Kidney (tissue), 14 donors: ENCODE results near the gene SPRR2G. TPM values are rescaled to one million over a fixed set of nuclear protein-coding genes. Genes with fewer than 3 reads are reported as not detected.
A peak's percentile ranks its signal among the peaks of the same experiment; 100 is the strongest.
"Not testable (repeated sequence)": the region's sequence is repeated elsewhere in the genome, so short reads cannot be mapped to it uniquely, and the experiment has no call there.

Experiments
- DNase-seq, 5 donors: peaks; one replicate each; pipeline ENCODE4 v3.0.0-alpha.2; 2013 to 2020
- FAIRE-seq: peaks from 2 replicates; lab custom pipeline; 2012; peaks lifted over from hg19 to GRCh38; lab: Jason Lieb, UNC
- H3K27ac ChIP-seq, 2 donors: one replicate each; pipeline ENCODE4 v1.7.0; 2013; ENCODE audit warnings: low read depth in 2 of 2, low read length in 2 of 2, inconsistent platforms in 1 of 2
- H3K27me3 ChIP-seq: one replicate; pipeline ENCODE4 v1.7.1; 2013; ENCODE audit warnings: low read length, inconsistent platforms; ENCODE audit not compliant: control insufficient read depth, insufficient read depth
- H3K36me3 ChIP-seq, 3 donors: one replicate each; pipeline versions ENCODE4 v1.7.0 to v1.7.1; 2013; ENCODE audit warnings: low read length in 3 of 3, control low read depth in 1 of 3, inconsistent platforms in 1 of 3; ENCODE audit not compliant: insufficient read depth in 3 of 3, control insufficient read depth in 2 of 3
- H3K4me1 ChIP-seq, 3 donors: one replicate each; pipeline versions ENCODE4 v1.7.0 to v1.7.1; 2013; ENCODE audit warnings: low read length in 3 of 3, inconsistent platforms in 1 of 3, low read depth in 1 of 3; ENCODE audit not compliant: control insufficient read depth in 2 of 3, insufficient read depth in 2 of 3
- H3K4me3 ChIP-seq, 3 donors: one replicate each; pipeline versions ENCODE4 v1.7.0 to v1.8.1; 2013; ENCODE audit warnings: low read length in 3 of 3, control low read depth in 1 of 3, inconsistent platforms in 1 of 3
- H3K9ac ChIP-seq, 3 donors: one replicate each; pipeline versions ENCODE4 v1.7.0 to v1.7.1; 2013; ENCODE audit warnings: low read length in 3 of 3, control low read depth in 1 of 3, inconsistent platforms in 1 of 3
- H3K9me3 ChIP-seq, 3 donors: one replicate each; pipeline versions ENCODE4 v1.7.0 to v1.7.1; 2013; ENCODE audit warnings: low read length in 3 of 3, control low read depth in 1 of 3, inconsistent platforms in 1 of 3; ENCODE audit not compliant: control insufficient read depth in 2 of 3, insufficient read depth in 1 of 3
- CTCF ChIP-seq: IDR thresholded peaks from 3 replicates; pipeline ENCODE4 v1.5.1; 2012; ENCODE audit warnings: mild to moderate bottlenecking, moderate library complexity, borderline replicate concordance; ENCODE audit not compliant: insufficient read depth; ENCODE audit errors: extremely low read depth
- intact Hi-C: fragments of 100-400 bp; cut with DNase I; formaldehyde crosslinking; loops from one replicate; pipeline ENCODE4 v1.11.1; 2022
- polyA plus RNA-seq: library from polyadenylated mRNA; stranded (reverse); fragments of 350-450 nt; fragmentation: Illumina TruSeq; extraction: RNeasy Lipid Tissue Mini Kit (QIAGEN cat#74804); gene quantifications from one replicate; pipeline ENCODE4 v1.2.3, GENCODE V29; 2014; ENCODE audit warnings: low read depth, low replicate concordance; ENCODE audit not compliant: insufficient read depth
- total RNA-seq: library from RNA; stranded (reverse); fragmentation: NEBNext Ultra II Directional; extraction: Animal tissue kit (Norgen Biotek cat#: 25700); gene quantifications from one replicate; pipeline ENCODE4 v1.2.1, GENCODE V29; 2021
- donor health status: control.
- donor health status: control.
- donor health status: control.
- donor health status: control.
- donor health status: control.
- donor health status: DM: yes; HTN: yes; CAD: no.
- donor health status: Normal renal cell carcinoma (clear cell type).

Gene SPRR2G
- total and polyA plus RNA-seq, 2 donors from 2014 or later = not detected

- Histone ChIP-seq H3K4me1 (no peaks in the 10 kb centered on the region), H3K9ac (no peak overlapping the region), H3K27ac (no peak overlapping the region), H3K9me3 (no peaks in the 10 kb centered on the region), H3K4me3 (no peak overlapping the region), H3K36me3 (no peaks in the 10 kb centered on the region), H3K27me3 (no peaks in the 10 kb centered on the region)
- FAIRE-seq = no peak
- TF ChIP-seq CTCF = peak; percentile 9
- DNase-seq = peak in 4 of 5 donors; percentile 41 to 62 (median 49)
- intact Hi-C loops = no loop called here
Observed at GRCh38 chr1:153192697-153193096, 42.0 kb upstream of the SPRR2G start.

GRCh38 chr1:153190373-153190772 lies 39.7 kb upstream of the SPRR2G start:
- H3K4me3 ChIP-seq = no peak overlapping the region
- no peak overlapping the region for H3K27ac ChIP-seq
- no peaks in the 10 kb centered on the region for H3K9me3 ChIP-seq
- intact Hi-C loops = no loop called here
- TF ChIP-seq CTCF = no peak
- H3K36me3 ChIP-seq = no peaks in the 10 kb centered on the region
- no peaks in the 10 kb centered on the region for H3K27me3 ChIP-seq
- FAIRE-seq = no peak
- no peak overlapping the region for H3K9ac ChIP-seq
- H3K4me1 ChIP-seq = no peaks in the 10 kb centered on the region
- DNase-seq = peak in 1 of 5 donors; percentile 8

GRCh38 chr1:153188301-153188700 lies 37.6 kb upstream of the SPRR2G start:
- H3K9me3 ChIP-seq, H3K36me3 ChIP-seq, H3K4me1 ChIP-seq, FAIRE-seq, H3K4me3 ChIP-seq, H3K27ac ChIP-seq, H3K9ac ChIP-seq, DNase-seq, intact Hi-C loops, H3K27me3 ChIP-seq: not testable (repeated sequence)

- Histone ChIP-seq H3K9me3 (peaks cover 0 to 6% (median 0%) of the 10 kb centered on the region in 3 donors), H3K27me3 (no peaks in the 10 kb centered on the region), H3K27ac (no peak overlapping the region), H3K36me3 (no peaks in the 10 kb centered on the region), H3K4me1 (no peaks in the 10 kb centered on the region), H3K9ac (no peak overlapping the region), H3K4me3 (no peak overlapping the region)
- FAIRE-seq = no peak
- DNase-seq = no peak
- no peak for TF ChIP-seq CTCF
- intact Hi-C loops = no loop called here
Observed at GRCh38 chr1:153180556-153180955, 29.9 kb upstream of the SPRR2G start.
